Psoas muscle (tissue), 8 donors: ENCODE data around the gene CUL1. TPM values are rescaled to one million over a fixed set of nuclear protein-coding genes. Genes with fewer than 3 reads are reported as not detected.

ENCODE experiments used
- ATAC-seq, 4 donors: fragments of 200-7000 bp; cut with Tn5 transposase; one replicate each; pipeline ENCODE4 v1.9.1; 2020; ENCODE audit warnings: moderate library complexity in 3 of 4, mild to moderate bottlenecking in 2 of 4
- DNase-seq, 2 donors: peaks; one replicate each; pipeline ENCODE4 v3.0.0-alpha.2; 2020
- H3K27ac ChIP-seq: fragments of 200-600 bp; one replicate; pipeline ENCODE4 v1.8.0; 2022
- H3K27me3 ChIP-seq, 3 donors: fragments of 200-600 bp in 1 of 3; one replicate each; pipeline versions ENCODE4 v1.6.1 to v1.8.0; 2013 to 2022; ENCODE audit warnings: low read length in 2 of 3, mild to moderate bottlenecking in 2 of 3, moderate library complexity in 1 of 3; ENCODE audit not compliant: insufficient read depth in 3 of 3
- H3K36me3 ChIP-seq, 2 donors: fragments of 200-600 bp in 1 of 2; one replicate each; pipeline versions ENCODE4 v1.6.1 to v1.8.0; 2013 to 2022; ENCODE audit warnings: low read depth in 1 of 2, mild to moderate bottlenecking in 1 of 2, moderate library complexity in 1 of 2; ENCODE audit not compliant: insufficient read depth in 1 of 2
- H3K4me1 ChIP-seq: fragments of 200-600 bp; one replicate; pipeline ENCODE4 v1.8.0; 2022
- H3K4me3 ChIP-seq: fragments of 200-600 bp; one replicate; pipeline ENCODE4 v1.8.0; 2022; ENCODE audit warnings: mild to moderate bottlenecking
- H3K9me3 ChIP-seq: fragments of 200-600 bp; one replicate; pipeline ENCODE4 v1.8.0; 2022
- WGBS, 3 donors: extraction: QIAGEN DNeasy Blood & Tissue Kit; methylation state at CpG; one replicate each; pipeline versions ENCODE4 v1.1.6 to v1.1.7; 2013; 5-methylcytosine and 5-hydroxymethylcytosine counted together
- intact Hi-C, 2 donors: fragments of 100-400 bp; cut with DNase I; formaldehyde crosslinking; loops; one replicate each; pipeline versions ENCODE4 v1.11.0 to v1.14.2; 2022
- polyA plus RNA-seq, 3 donors: library from polyadenylated mRNA; stranded (reverse); fragments of 200-250 nt; gene quantifications; one replicate each; pipeline ENCODE4 v1.2.3, GENCODE V29; 2013
- total RNA-seq, 4 donors: library from RNA; stranded (reverse); fragmentation: NEBNext Ultra II Directional in 2 of 4; extraction: Animal tissue kit (Norgen Biotek cat#: 25700) in 2 of 4; gene quantifications; one replicate each; pipeline versions ENCODE4 v1.2.1 to v1.2.4, GENCODE V29; 2021 to 2023
- TF ChIP-seq, protein P1 (sequence below): fragments of 200-600 bp; IDR thresholded peaks from one replicate; pipeline ENCODE4 v1.8.0; 2022; ENCODE audit warnings: antibody characterized with exemption
- donor health status: healthy with polysubstance abuse.
- donor health status: DM: no; HTN: no; CAD: no; lungs with moderate emphysema.
- donor health status: Bipolar disorder and iron deficiency.
- donor health status: healthy.
- donor health status: DM: yes; HTN: yes; CAD: no.
- donor health status: DM: no; HTN: no; CAD: no.
- donor health status: DM: no; HTN: no; CAD: no.
- donor health status: DM: yes; HTN: yes; CAD: no.

Gene CUL1
- total and polyA plus RNA-seq, 7 donors, result 65.1 to 149 (median 86.5) TPM

- H3K27ac ChIP-seq, result no peak overlapping the region
- TF ChIP-seq, protein P1, sequence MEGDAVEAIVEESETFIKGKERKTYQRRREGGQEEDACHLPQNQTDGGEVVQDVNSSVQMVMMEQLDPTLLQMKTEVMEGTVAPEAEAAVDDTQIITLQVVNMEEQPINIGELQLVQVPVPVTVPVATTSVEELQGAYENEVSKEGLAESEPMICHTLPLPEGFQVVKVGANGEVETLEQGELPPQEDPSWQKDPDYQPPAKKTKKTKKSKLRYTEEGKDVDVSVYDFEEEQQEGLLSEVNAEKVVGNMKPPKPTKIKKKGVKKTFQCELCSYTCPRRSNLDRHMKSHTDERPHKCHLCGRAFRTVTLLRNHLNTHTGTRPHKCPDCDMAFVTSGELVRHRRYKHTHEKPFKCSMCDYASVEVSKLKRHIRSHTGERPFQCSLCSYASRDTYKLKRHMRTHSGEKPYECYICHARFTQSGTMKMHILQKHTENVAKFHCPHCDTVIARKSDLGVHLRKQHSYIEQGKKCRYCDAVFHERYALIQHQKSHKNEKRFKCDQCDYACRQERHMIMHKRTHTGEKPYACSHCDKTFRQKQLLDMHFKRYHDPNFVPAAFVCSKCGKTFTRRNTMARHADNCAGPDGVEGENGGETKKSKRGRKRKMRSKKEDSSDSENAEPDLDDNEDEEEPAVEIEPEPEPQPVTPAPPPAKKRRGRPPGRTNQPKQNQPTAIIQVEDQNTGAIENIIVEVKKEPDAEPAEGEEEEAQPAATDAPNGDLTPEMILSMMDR, result no peak
- 78 to 85% (median 80%) methylated on average over 16 of the region's 16 CpGs for WGBS, 3 donors
- intact Hi-C loops, result no loop called here
- ATAC-seq, result no peak
- no peaks in the 10 kb centered on the region for H3K27me3 ChIP-seq
- H3K36me3 ChIP-seq, result no peaks in the 10 kb centered on the region
- no peak for DNase-seq
- no peaks in the 10 kb centered on the region for H3K9me3 ChIP-seq
- no peak overlapping the region for H3K4me3 ChIP-seq
- H3K4me1 ChIP-seq, result peaks cover 56% of the 10 kb centered on the region
Observed at GRCh38 chr7:148711191-148712102, 12.7 kb downstream of the CUL1 start.

- Histone ChIP-seq H3K4me1 (peaks cover 57% of the 10 kb centered on the region), H3K4me3 (no peak overlapping the region), H3K27me3 (no peaks in the 10 kb centered on the region), H3K36me3 (no peaks in the 10 kb centered on the region), H3K9me3 (no peaks in the 10 kb centered on the region), H3K27ac (peak overlapping the region; percentile 21)
- TF ChIP-seq, protein P1, result no peak
- intact Hi-C loops, result no loop called here
- 37 to 60% (median 44%) methylated on average over 4 of the region's 4 CpGs for WGBS, 3 donors
- DNase-seq (no peak), ATAC-seq (peak in 2 of 4 donors; percentile 13 to 20)
Observed at GRCh38 chr7:148712678-148713329, 14.1 kb downstream of the CUL1 start.

GRCh38 chr7:148714498-148714897 lies 15.8 kb downstream of the CUL1 start:
- DNase-seq (no peak), ATAC-seq (no peak)
- H3K4me1 ChIP-seq, result peaks cover 64% of the 10 kb centered on the region
- WGBS, 3 donors, result 23 to 69% (median 38%) methylated on average over 2 of the region's 2 CpGs
- no peaks in the 10 kb centered on the region for H3K36me3 ChIP-seq
- H3K9me3 ChIP-seq, result no peaks in the 10 kb centered on the region
- no peaks in the 10 kb centered on the region for H3K27me3 ChIP-seq
- TF ChIP-seq, protein P1, result no peak
- no peak overlapping the region for H3K4me3 ChIP-seq
- intact Hi-C loops, result no loop called here
- no peak overlapping the region for H3K27ac ChIP-seq

DNA sequence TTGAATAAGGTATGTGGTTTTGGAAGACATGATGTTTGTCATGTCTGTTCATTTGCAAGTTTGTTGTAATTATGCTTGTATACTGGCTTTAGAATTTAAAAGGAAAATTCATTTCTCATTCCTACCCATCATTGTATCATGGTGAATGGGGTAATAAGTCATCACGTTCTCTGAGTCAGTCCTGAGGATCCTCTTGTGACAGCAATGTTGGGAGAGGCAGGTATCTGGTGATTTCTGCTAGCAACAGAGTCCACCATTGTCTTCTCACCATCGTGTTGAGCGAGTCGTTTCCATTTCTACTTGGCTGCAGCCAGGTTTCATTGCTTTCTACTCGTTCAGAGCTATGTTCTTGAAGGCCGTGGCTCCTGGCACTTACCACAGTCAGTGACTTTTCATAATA lies 16.3 kb downstream of the CUL1 start:
- TF ChIP-seq, protein P1, result no peak
- Histone ChIP-seq H3K4me3 (no peak overlapping the region), H3K36me3 (no peaks in the 10 kb centered on the region), H3K4me1 (peaks cover 69% of the 10 kb centered on the region), H3K27ac (no peak overlapping the region), H3K27me3 (no peaks in the 10 kb centered on the region), H3K9me3 (no peaks in the 10 kb centered on the region)
- WGBS, 3 donors, result 56 to 78% (median 60%) methylated on average over 6 of the region's 6 CpGs
- no peak for DNase-seq
- ATAC-seq, result peak in 3 of 4 donors; percentile 67 to 78 (median 68)
- intact Hi-C loops, result no loop called here
